Kidney (tissue), 14 donors: Measurements from ENCODE around the gene ABLIM2. TPM values are rescaled to one million over a fixed set of nuclear protein-coding genes. Genes with fewer than 3 reads are reported as not detected.
A peak's percentile ranks its signal among the peaks of the same experiment; 100 is the strongest.

Source experiments
- DNase-seq, 5 donors: peaks; one replicate each; pipeline ENCODE4 v3.0.0-alpha.2; 2013 to 2020
- FAIRE-seq: peaks from 2 replicates; lab custom pipeline; 2012; peaks lifted over from hg19 to GRCh38; lab: Jason Lieb, UNC
- H3K27ac ChIP-seq, 2 donors: one replicate each; pipeline ENCODE4 v1.7.0; 2013; ENCODE audit warnings: low read depth in 2 of 2, low read length in 2 of 2, inconsistent platforms in 1 of 2
- H3K27me3 ChIP-seq: one replicate; pipeline ENCODE4 v1.7.1; 2013; ENCODE audit warnings: low read length, inconsistent platforms; ENCODE audit not compliant: control insufficient read depth, insufficient read depth
- H3K36me3 ChIP-seq, 3 donors: one replicate each; pipeline versions ENCODE4 v1.7.0 to v1.7.1; 2013; ENCODE audit warnings: low read length in 3 of 3, control low read depth in 1 of 3, inconsistent platforms in 1 of 3; ENCODE audit not compliant: insufficient read depth in 3 of 3, control insufficient read depth in 2 of 3
- H3K4me1 ChIP-seq, 3 donors: one replicate each; pipeline versions ENCODE4 v1.7.0 to v1.7.1; 2013; ENCODE audit warnings: low read length in 3 of 3, inconsistent platforms in 1 of 3, low read depth in 1 of 3; ENCODE audit not compliant: control insufficient read depth in 2 of 3, insufficient read depth in 2 of 3
- H3K4me3 ChIP-seq, 3 donors: one replicate each; pipeline versions ENCODE4 v1.7.0 to v1.8.1; 2013; ENCODE audit warnings: low read length in 3 of 3, control low read depth in 1 of 3, inconsistent platforms in 1 of 3
- H3K9ac ChIP-seq, 3 donors: one replicate each; pipeline versions ENCODE4 v1.7.0 to v1.7.1; 2013; ENCODE audit warnings: low read length in 3 of 3, control low read depth in 1 of 3, inconsistent platforms in 1 of 3
- H3K9me3 ChIP-seq, 3 donors: one replicate each; pipeline versions ENCODE4 v1.7.0 to v1.7.1; 2013; ENCODE audit warnings: low read length in 3 of 3, control low read depth in 1 of 3, inconsistent platforms in 1 of 3; ENCODE audit not compliant: control insufficient read depth in 2 of 3, insufficient read depth in 1 of 3
- CTCF ChIP-seq: IDR thresholded peaks from 3 replicates; pipeline ENCODE4 v1.5.1; 2012; ENCODE audit warnings: mild to moderate bottlenecking, moderate library complexity, borderline replicate concordance; ENCODE audit not compliant: insufficient read depth; ENCODE audit errors: extremely low read depth
- intact Hi-C: fragments of 100-400 bp; cut with DNase I; formaldehyde crosslinking; loops from one replicate; pipeline ENCODE4 v1.11.1; 2022
- polyA plus RNA-seq: library from polyadenylated mRNA; stranded (reverse); fragments of 350-450 nt; fragmentation: Illumina TruSeq; extraction: RNeasy Lipid Tissue Mini Kit (QIAGEN cat#74804); gene quantifications from one replicate; pipeline ENCODE4 v1.2.3, GENCODE V29; 2014; ENCODE audit warnings: low read depth, low replicate concordance; ENCODE audit not compliant: insufficient read depth
- total RNA-seq: library from RNA; stranded (reverse); fragmentation: NEBNext Ultra II Directional; extraction: Animal tissue kit (Norgen Biotek cat#: 25700); gene quantifications from one replicate; pipeline ENCODE4 v1.2.1, GENCODE V29; 2021
- donor health status: control.
- donor health status: control.
- donor health status: control.
- donor health status: control.
- donor health status: control.
- donor health status: DM: yes; HTN: yes; CAD: no.
- donor health status: Normal renal cell carcinoma (clear cell type).

Gene ABLIM2
- total and polyA plus RNA-seq, 2 donors from 2014 or later, result 9.5 to 23.3 TPM

GRCh38 chr4:7949759-7950158, 208.9 kb downstream of the ABLIM2 start:
- Histone ChIP-seq H3K4me1 (no peaks in the 10 kb centered on the region), H3K9me3 (no peaks in the 10 kb centered on the region), H3K4me3 (no peak overlapping the region), H3K36me3 (no peaks in the 10 kb centered on the region), H3K27ac (no peak overlapping the region), H3K27me3 (no peaks in the 10 kb centered on the region), H3K9ac (no peak overlapping the region)
- DNase-seq (no peak), FAIRE-seq (no peak)
- TF ChIP-seq CTCF, result no peak
- intact Hi-C loops, result no loop called here

GRCh38 chr4:7947927-7948326, 210.7 kb downstream of the ABLIM2 start:
- DNase-seq (no peak), FAIRE-seq (no peak)
- no peak for TF ChIP-seq CTCF
- no peaks in the 10 kb centered on the region for H3K27me3 ChIP-seq
- intact Hi-C loops, result no loop called here
- no peak overlapping the region for H3K27ac ChIP-seq
- no peak overlapping the region for H3K9ac ChIP-seq
- no peaks in the 10 kb centered on the region for H3K9me3 ChIP-seq
- no peak overlapping the region for H3K4me3 ChIP-seq
- peaks cover 0 to 4% (median 0%) of the 10 kb centered on the region in 3 donors for H3K4me1 ChIP-seq
- H3K36me3 ChIP-seq, result no peaks in the 10 kb centered on the region

GRCh38 chr4:7945709-7946380, 212.8 kb downstream of the ABLIM2 start:
- DNase-seq, result peak in 2 of 5 donors; percentile 51 to 83
- FAIRE-seq, result no peak
- H3K27ac ChIP-seq, result no peak overlapping the region

More at GRCh38 chr4:7945709-7946380, 212.8 kb downstream of the ABLIM2 start:
- TF ChIP-seq CTCF, result no peak
- Histone ChIP-seq H3K4me1 (peaks cover 0 to 4% (median 0%) of the 10 kb centered on the region in 3 donors), H3K36me3 (no peaks in the 10 kb centered on the region), H3K4me3 (no peak overlapping the region), H3K27me3 (no peaks in the 10 kb centered on the region), H3K9ac (no peak overlapping the region), H3K9me3 (no peaks in the 10 kb centered on the region)
- intact Hi-C loops, result no loop called here
